ENCODE data around the gene TUBD1. TPM values are rescaled to one million over a fixed set of nuclear protein-coding genes. Genes with fewer than 3 reads are reported as not detected.

The TUBD1 gene
- total and polyA plus RNA-seq, 2 of the 13 experiments (the other 11 are each of a cell fraction or from before 2014, with no cell fraction given) = 18.2 to 25.9 TPM

DNA sequence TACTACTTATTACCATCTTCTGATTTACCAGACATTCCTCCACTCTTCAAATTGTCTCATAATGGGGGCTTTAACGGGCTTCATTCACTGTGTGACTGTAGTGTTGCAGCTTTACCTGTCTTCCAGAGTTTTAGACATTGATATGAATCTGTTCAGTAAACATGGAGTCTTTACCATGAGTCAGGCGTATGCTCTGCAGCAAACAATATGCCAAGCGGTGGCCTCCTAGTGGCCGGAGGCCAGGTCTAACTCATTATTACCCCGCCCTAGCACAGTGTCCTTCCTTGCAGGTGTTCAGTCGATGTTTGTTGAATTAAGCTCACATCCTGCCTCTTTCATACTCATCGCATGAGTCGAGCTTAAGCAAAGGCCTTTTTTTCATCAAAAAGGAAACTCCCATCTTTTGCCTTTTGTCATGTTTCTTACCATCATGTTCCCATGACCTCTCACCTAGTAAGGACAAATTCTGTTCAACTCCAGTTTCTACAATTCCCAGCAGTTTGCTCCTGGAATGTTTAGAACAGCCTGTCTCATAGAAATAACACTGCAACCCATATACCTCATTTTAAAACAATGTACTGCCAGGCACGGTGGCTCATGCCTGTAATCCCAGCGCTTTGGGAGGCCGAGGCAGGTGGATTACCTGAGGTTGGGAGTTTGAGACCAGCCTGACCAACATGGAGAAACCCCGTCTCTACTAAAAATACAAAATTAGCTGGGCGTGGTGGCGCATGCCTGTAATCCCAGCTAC, 39.4 kb downstream of the TUBD1 start (continued):
- TF ChIP-seq BORCS8-MEF2B (CRISPR knock-in tag; IDR thresholded peaks at IDR 0.05) = peak; percentile 70
- TF ChIP-seq, protein P1, sequence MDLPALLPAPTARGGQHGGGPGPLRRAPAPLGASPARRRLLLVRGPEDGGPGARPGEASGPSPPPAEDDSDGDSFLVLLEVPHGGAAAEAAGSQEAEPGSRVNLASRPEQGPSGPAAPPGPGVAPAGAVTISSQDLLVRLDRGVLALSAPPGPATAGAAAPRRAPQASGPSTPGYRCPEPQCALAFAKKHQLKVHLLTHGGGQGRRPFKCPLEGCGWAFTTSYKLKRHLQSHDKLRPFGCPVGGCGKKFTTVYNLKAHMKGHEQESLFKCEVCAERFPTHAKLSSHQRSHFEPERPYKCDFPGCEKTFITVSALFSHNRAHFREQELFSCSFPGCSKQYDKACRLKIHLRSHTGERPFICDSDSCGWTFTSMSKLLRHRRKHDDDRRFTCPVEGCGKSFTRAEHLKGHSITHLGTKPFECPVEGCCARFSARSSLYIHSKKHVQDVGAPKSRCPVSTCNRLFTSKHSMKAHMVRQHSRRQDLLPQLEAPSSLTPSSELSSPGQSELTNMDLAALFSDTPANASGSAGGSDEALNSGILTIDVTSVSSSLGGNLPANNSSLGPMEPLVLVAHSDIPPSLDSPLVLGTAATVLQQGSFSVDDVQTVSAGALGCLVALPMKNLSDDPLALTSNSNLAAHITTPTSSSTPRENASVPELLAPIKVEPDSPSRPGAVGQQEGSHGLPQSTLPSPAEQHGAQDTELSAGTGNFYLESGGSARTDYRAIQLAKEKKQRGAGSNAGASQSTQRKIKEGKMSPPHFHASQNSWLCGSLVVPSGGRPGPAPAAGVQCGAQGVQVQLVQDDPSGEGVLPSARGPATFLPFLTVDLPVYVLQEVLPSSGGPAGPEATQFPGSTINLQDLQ (CRISPR knock-in tag; IDR thresholded peaks at IDR 0.05) = no peak
- no peak for TF ChIP-seq ZNF768 (CRISPR knock-in tag; IDR thresholded peaks at IDR 0.05)
- TF ChIP-seq ZNF703 (CRISPR knock-in tag; IDR thresholded peaks at IDR 0.05; ENCODE audit: borderline replicate concordance) = no peak
- peak; percentile 74; the same call in 1 of the 2 replicates for TF ChIP-seq YEATS2 (CRISPR knock-in tag; IDR thresholded peaks at IDR 0.05; ENCODE audit: borderline replicate concordance)
- 0 out of 2 replicates have a peak, but pooled peaks have one; percentile 65 for TF ChIP-seq SRF (IDR thresholded peaks at IDR 0.05; ENCODE audit: low read depth, low read length)
- TF ChIP-seq GTF3A (CRISPR knock-in tag; conservative IDR thresholded peaks at IDR 0.05) = 0 out of 2 replicates have a peak, but pooled peaks have one; percentile 40
- peak; percentile 93 for TF ChIP-seq ISL2 (CRISPR knock-in tag; IDR thresholded peaks at IDR 0.05)
- 0 out of 2 replicates have a peak, but pooled peaks have one; percentile 65 for TF ChIP-seq ZNF850 (CRISPR knock-in tag; conservative IDR thresholded peaks at IDR 0.05)
- TF ChIP-seq, protein P2, sequence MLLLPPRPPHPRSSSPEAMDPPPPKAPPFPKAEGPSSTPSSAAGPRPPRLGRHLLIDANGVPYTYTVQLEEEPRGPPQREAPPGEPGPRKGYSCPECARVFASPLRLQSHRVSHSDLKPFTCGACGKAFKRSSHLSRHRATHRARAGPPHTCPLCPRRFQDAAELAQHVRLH (CRISPR knock-in tag; IDR thresholded peaks at IDR 0.05; ENCODE audit: borderline replicate concordance, low read depth) = peak; percentile 99
- TF ChIP-seq POLR2A (IDR thresholded peaks at IDR 0.05; ENCODE audit: insufficient read depth in 1 of 2, low read depth in 2 of 2, low read length in 2 of 2) = peak in 1 of 2 experiments; percentile 42; a peak in 2 of 4 replicates
- TF ChIP-seq, protein P3, sequence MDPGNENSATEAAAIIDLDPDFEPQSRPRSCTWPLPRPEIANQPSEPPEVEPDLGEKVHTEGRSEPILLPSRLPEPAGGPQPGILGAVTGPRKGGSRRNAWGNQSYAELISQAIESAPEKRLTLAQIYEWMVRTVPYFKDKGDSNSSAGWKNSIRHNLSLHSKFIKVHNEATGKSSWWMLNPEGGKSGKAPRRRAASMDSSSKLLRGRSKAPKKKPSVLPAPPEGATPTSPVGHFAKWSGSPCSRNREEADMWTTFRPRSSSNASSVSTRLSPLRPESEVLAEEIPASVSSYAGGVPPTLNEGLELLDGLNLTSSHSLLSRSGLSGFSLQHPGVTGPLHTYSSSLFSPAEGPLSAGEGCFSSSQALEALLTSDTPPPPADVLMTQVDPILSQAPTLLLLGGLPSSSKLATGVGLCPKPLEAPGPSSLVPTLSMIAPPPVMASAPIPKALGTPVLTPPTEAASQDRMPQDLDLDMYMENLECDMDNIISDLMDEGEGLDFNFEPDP (CRISPR knock-in tag; conservative IDR thresholded peaks at IDR 0.05) = no peak
- peak; percentile 90; the same call in 1 of the 2 replicates for TF ChIP-seq BRD4 (CRISPR knock-in tag; IDR thresholded peaks at IDR 0.05)
- TF ChIP-seq, protein P4, sequence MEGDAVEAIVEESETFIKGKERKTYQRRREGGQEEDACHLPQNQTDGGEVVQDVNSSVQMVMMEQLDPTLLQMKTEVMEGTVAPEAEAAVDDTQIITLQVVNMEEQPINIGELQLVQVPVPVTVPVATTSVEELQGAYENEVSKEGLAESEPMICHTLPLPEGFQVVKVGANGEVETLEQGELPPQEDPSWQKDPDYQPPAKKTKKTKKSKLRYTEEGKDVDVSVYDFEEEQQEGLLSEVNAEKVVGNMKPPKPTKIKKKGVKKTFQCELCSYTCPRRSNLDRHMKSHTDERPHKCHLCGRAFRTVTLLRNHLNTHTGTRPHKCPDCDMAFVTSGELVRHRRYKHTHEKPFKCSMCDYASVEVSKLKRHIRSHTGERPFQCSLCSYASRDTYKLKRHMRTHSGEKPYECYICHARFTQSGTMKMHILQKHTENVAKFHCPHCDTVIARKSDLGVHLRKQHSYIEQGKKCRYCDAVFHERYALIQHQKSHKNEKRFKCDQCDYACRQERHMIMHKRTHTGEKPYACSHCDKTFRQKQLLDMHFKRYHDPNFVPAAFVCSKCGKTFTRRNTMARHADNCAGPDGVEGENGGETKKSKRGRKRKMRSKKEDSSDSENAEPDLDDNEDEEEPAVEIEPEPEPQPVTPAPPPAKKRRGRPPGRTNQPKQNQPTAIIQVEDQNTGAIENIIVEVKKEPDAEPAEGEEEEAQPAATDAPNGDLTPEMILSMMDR (CRISPR knock-in tag; IDR thresholded peaks at IDR 0.05) = peak; percentile 95
- TF ChIP-seq ELF4 (CRISPR knock-in tag; IDR thresholded peaks at IDR 0.05; ENCODE audit: borderline replicate concordance) = peak; percentile 52; the same call in 1 of the 2 replicates
- TF ChIP-seq, protein P5, sequence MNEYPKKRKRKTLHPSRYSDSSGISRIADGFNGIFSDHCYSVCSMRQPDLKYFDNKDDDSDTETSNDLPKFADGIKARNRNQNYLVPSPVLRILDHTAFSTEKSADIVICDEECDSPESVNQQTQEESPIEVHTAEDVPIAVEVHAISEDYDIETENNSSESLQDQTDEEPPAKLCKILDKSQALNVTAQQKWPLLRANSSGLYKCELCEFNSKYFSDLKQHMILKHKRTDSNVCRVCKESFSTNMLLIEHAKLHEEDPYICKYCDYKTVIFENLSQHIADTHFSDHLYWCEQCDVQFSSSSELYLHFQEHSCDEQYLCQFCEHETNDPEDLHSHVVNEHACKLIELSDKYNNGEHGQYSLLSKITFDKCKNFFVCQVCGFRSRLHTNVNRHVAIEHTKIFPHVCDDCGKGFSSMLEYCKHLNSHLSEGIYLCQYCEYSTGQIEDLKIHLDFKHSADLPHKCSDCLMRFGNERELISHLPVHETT (CRISPR knock-in tag; conservative IDR thresholded peaks at IDR 0.05) = no peak; the same call in 1 of the 2 replicates
- TF ChIP-seq HMG20B (CRISPR knock-in tag; conservative IDR thresholded peaks at IDR 0.05) = peak; percentile 75
- TF ChIP-seq ZNF441 (CRISPR knock-in tag; IDR thresholded peaks at IDR 0.05; ENCODE audit: borderline replicate concordance) = peak; percentile 71; the same call in 1 of the 2 replicates
- peak; percentile 93 for TF ChIP-seq KDM3A (CRISPR knock-in tag; IDR thresholded peaks at IDR 0.05; ENCODE audit: low read depth)
- peak; percentile 56; the same call in 1 of the 3 replicates for TF ChIP-seq MXI1 (IDR thresholded peaks at IDR 0.05; ENCODE audit: borderline replicate concordance, low read depth, low read length)
- peak; percentile 71; the same call in 1 of the 2 replicates for TF ChIP-seq NR2F2 (IDR thresholded peaks at IDR 0.05; ENCODE audit: borderline replicate concordance, low read depth)
- TF ChIP-seq MEF2D (CRISPR knock-in tag; IDR thresholded peaks at IDR 0.05) = peak; percentile 94
- TF ChIP-seq ZFP1 (CRISPR knock-in tag; IDR thresholded peaks at IDR 0.05) = peak; percentile 91
